H1 (cell line): Measurements from ENCODE around the gene DIP2C. TPM values are rescaled to one million over a fixed set of nuclear protein-coding genes. Genes with fewer than 3 reads are reported as not detected.

Source experiments
- CTBP2 ChIP-seq: IDR thresholded peaks from 2 replicates; pipeline ENCODE4 v1.7.0; 2011; ENCODE audit warnings: borderline replicate concordance, mild to moderate bottlenecking, moderate library complexity, mixed read lengths, low read length; ENCODE audit not compliant: insufficient read depth, insufficient read length
- FOSL1 ChIP-seq: IDR thresholded peaks from 2 replicates; pipeline ENCODE4 v1.6.1; 2011; ENCODE audit warnings: mild to moderate bottlenecking, low read depth, low read length, moderate library complexity; ENCODE audit not compliant: insufficient read depth
- HDAC6 ChIP-seq: IDR thresholded peaks from one replicate; pipeline ENCODE4 v1.7.1; 2012; ENCODE audit warnings: low read depth, mild to moderate bottlenecking, inconsistent platforms, low read length, moderate library complexity
- KDM4A ChIP-seq: IDR thresholded peaks from one replicate; pipeline ENCODE4 v1.7.1; 2012; ENCODE audit warnings: low read depth, mild to moderate bottlenecking, moderate library complexity, low read length, inconsistent platforms; ENCODE audit not compliant: severe bottlenecking
- SAP30 ChIP-seq: fragments of 300-600 bp; sonication (generic); IDR thresholded peaks from 2 replicates; pipeline ENCODE4 v1.7.1; 2012; ENCODE audit warnings: low read length, moderate library complexity, mild to moderate bottlenecking, inconsistent platforms; ENCODE audit not compliant: insufficient read depth, insufficient replicate concordance
- SIRT6 ChIP-seq: IDR thresholded peaks from one replicate; pipeline ENCODE4 v1.7.1; 2012; ENCODE audit warnings: low read length, inconsistent platforms
- SIX5 ChIP-seq: IDR thresholded peaks from 2 replicates; pipeline ENCODE4 v1.6.1; 2011; ENCODE audit warnings: mild to moderate bottlenecking, low read depth, low read length
- SP1 ChIP-seq: IDR thresholded peaks from 2 replicates; pipeline ENCODE4 v1.6.1; 2011; ENCODE audit warnings: low read depth, low read length
- USF2 ChIP-seq: IDR thresholded peaks from 2 replicates; pipeline ENCODE4 v1.6.1; 2011; ENCODE audit warnings: low read length, improper control_type of control experiment
- YY1 ChIP-seq: IDR thresholded peaks from 2 replicates; pipeline ENCODE4 v1.6.1; 2011; ENCODE audit warnings: low read depth, mild to moderate bottlenecking, low read length
- polyA plus RNA-seq, 7 experiments: library from polyadenylated mRNA; depleted of rRNA in 3 of 7; stranded (reverse) in 5 of 7; unstranded in 2 of 7; fragments of >200 nt in 5 of 7; fragments of 200-250 nt in 2 of 7; gene quantifications; 1 replicate in 5 of 7; 2 replicates in 1 of 7; 4 replicates in 1 of 7; pipeline versions ENCODE4 v1.2.1 to v1.2.3, GENCODE V29; 2011 to 2013; ENCODE audit warnings: missing spikeins in 2 of 7, mixed read lengths in 2 of 7
- total RNA-seq: library from RNA; stranded (reverse); fragmentation: NEBNext Ultra II Directional; extraction: Animal tissue kit (Norgen Biotek cat#: 25700); gene quantifications from 2 replicates; pipeline ENCODE4 v1.2.1, GENCODE V29; 2021

The DIP2C gene
- total and polyA plus RNA-seq, 2 of the 8 experiments (the other 6 are each of a cell fraction or from before 2014, with no cell fraction given): 3.8 to 9.3 TPM

GRCh38 chr10:636016-636730, 53.3 kb downstream of the DIP2C start (continued):
- no peak for TF ChIP-seq USF2
- TF ChIP-seq KDM4A: no peak
- TF ChIP-seq YY1: no peak
- no peak for TF ChIP-seq FOSL1
- TF ChIP-seq SIX5: no peak
- TF ChIP-seq SP1: no peak
- no peak for TF ChIP-seq HDAC6
- TF ChIP-seq SAP30: no peak
- TF ChIP-seq CTBP2: no peak
- no peak for TF ChIP-seq SIRT6
